H9 (cell line): ENCODE results near the gene TOMM70. TPM values are rescaled to one million over a fixed set of nuclear protein-coding genes. Genes with fewer than 3 reads are reported as not detected.

Experiments used
- DNase-seq: peaks from one replicate; pipeline ENCODE4 v3.0.0-alpha.2; 2017
- H2AFZ ChIP-seq: one replicate; pipeline ENCODE4 v1.6.1; 2013; ENCODE audit warnings: mild to moderate bottlenecking, low read length, control low read depth, moderate library complexity
- H2AK5ac ChIP-seq: 2 replicates; pipeline ENCODE4 v1.6.1; 2013; ENCODE audit warnings: low read length, control low read depth, mixed read lengths; ENCODE audit not compliant: insufficient read length
- H2BK120ac ChIP-seq: one replicate; pipeline ENCODE4 v1.6.1; 2013; ENCODE audit warnings: low read depth, mild to moderate bottlenecking, low read length, control low read depth, inconsistent platforms; ENCODE audit not compliant: poor library complexity, severe bottlenecking
- H2BK12ac ChIP-seq: 2 replicates; pipeline ENCODE4 v1.6.1; 2013; ENCODE audit warnings: low read length, control low read depth, mixed read lengths, low read depth; ENCODE audit not compliant: insufficient read length
- H2BK15ac ChIP-seq: 2 replicates; pipeline ENCODE4 v1.6.1; 2013; ENCODE audit warnings: low read depth, low read length, control low read depth
- H2BK20ac ChIP-seq: one replicate; pipeline ENCODE4 v1.6.1; 2013; ENCODE audit warnings: low read depth, mild to moderate bottlenecking, low read length, control low read depth, inconsistent platforms; ENCODE audit not compliant: poor library complexity, severe bottlenecking
- H2BK5ac ChIP-seq: 2 replicates; pipeline ENCODE4 v1.6.1; 2013; ENCODE audit warnings: low read length, control low read depth, mixed read lengths; ENCODE audit not compliant: insufficient read length
- H3K14ac ChIP-seq: 2 replicates; pipeline ENCODE4 v1.6.1; 2013; ENCODE audit warnings: low read length, control low read depth; ENCODE audit not compliant: insufficient read depth
- H3K18ac ChIP-seq: 2 replicates; pipeline ENCODE4 v1.6.1; 2013; ENCODE audit warnings: low read depth, mild to moderate bottlenecking, mixed read lengths, low read length, control low read depth; ENCODE audit not compliant: insufficient read length
- H3K23ac ChIP-seq: 2 replicates; pipeline ENCODE4 v1.6.1; 2013; ENCODE audit warnings: low read length, control low read depth, mixed read lengths, low read depth; ENCODE audit not compliant: insufficient read length
- H3K23me2 ChIP-seq: 2 replicates; pipeline ENCODE4 v1.6.1; 2013; ENCODE audit warnings: low read depth, mild to moderate bottlenecking, mixed read lengths, low read length, control low read depth; ENCODE audit not compliant: insufficient read length, poor library complexity, severe bottlenecking
- H3K27ac ChIP-seq: 2 replicates; pipeline ENCODE4 v1.5.1; 2013; ENCODE audit warnings: low read length, control low read depth, mixed read lengths, low read depth; ENCODE audit not compliant: insufficient read length
- H3K27me3 ChIP-seq: 2 replicates; pipeline ENCODE4 v1.6.1; 2013; ENCODE audit warnings: low read length, control low read depth, inconsistent platforms; ENCODE audit not compliant: insufficient read depth
- H3K4ac ChIP-seq: 2 replicates; pipeline ENCODE4 v1.6.1; 2013; ENCODE audit warnings: low read depth, mild to moderate bottlenecking, control low read depth, inconsistent platforms, low read length, moderate library complexity
- H3K4me1 ChIP-seq: 2 replicates; pipeline ENCODE4 v1.6.1; 2013; ENCODE audit warnings: low read length, control low read depth, inconsistent platforms; ENCODE audit not compliant: insufficient read depth
- H3K4me2 ChIP-seq: 2 replicates; pipeline ENCODE4 v1.6.1; 2013; ENCODE audit warnings: low read length, control low read depth, mixed read lengths; ENCODE audit not compliant: insufficient read length, insufficient read depth
- H3K56ac ChIP-seq: 2 replicates; pipeline ENCODE4 v1.6.1; 2013; ENCODE audit warnings: low read depth, mild to moderate bottlenecking, mixed read lengths, low read length, control low read depth; ENCODE audit not compliant: insufficient read length
- H3K79me1 ChIP-seq: 2 replicates; pipeline ENCODE4 v1.6.1; 2013; ENCODE audit warnings: low read depth, mild to moderate bottlenecking, moderate library complexity, low read length, control low read depth, inconsistent platforms; ENCODE audit not compliant: insufficient read depth, poor library complexity, severe bottlenecking
- H3K79me2 ChIP-seq: 2 replicates; pipeline ENCODE4 v1.6.1; 2013; ENCODE audit warnings: low read length, control low read depth, inconsistent platforms; ENCODE audit not compliant: insufficient read depth
- H3K9ac ChIP-seq: 2 replicates; pipeline ENCODE4 v1.6.1; 2013; ENCODE audit warnings: low read length, control low read depth, mixed read lengths; ENCODE audit not compliant: insufficient read length; ENCODE audit errors: extremely low read depth
- H3K9me3 ChIP-seq: one replicate; pipeline ENCODE4 v1.6.1; 2013; ENCODE audit warnings: low read depth, low read length, inconsistent platforms; ENCODE audit not compliant: control insufficient read depth
- H3T11ph ChIP-seq: one replicate; pipeline ENCODE4 v1.6.1; 2013; ENCODE audit warnings: mild to moderate bottlenecking, low read length, control low read depth, inconsistent platforms
- H4K20me1 ChIP-seq: one replicate; pipeline ENCODE4 v1.6.1; 2013; ENCODE audit not compliant: control insufficient read depth, insufficient read length, insufficient read depth
- H4K5ac ChIP-seq: 2 replicates; pipeline ENCODE4 v1.6.1; 2013; ENCODE audit warnings: low read depth, mild to moderate bottlenecking, mixed read lengths, low read length, control low read depth; ENCODE audit not compliant: insufficient read length
- H4K8ac ChIP-seq: replicated peaks from 2 replicates; pipeline ENCODE4 v1.6.1; 2013; ENCODE audit warnings: low read length, control low read depth, mixed read lengths, low read depth; ENCODE audit not compliant: insufficient read length
- H4K91ac ChIP-seq: 2 replicates; pipeline ENCODE4 v1.6.1; 2013; ENCODE audit warnings: low read depth, mild to moderate bottlenecking, moderate library complexity, mixed read lengths, low read length, control low read depth; ENCODE audit not compliant: insufficient read length
- H3K27ac Mint-ChIP-seq, 3 experiments: 2 replicates in 2 of 3; 3 replicates in 1 of 3; pipeline ENCODE4 v1.8.0; 2020 to 2021; ENCODE audit warnings: mixed read lengths in 3 of 3, mild to moderate bottlenecking in 1 of 3, moderate library complexity in 1 of 3
- H3K27me3 Mint-ChIP-seq: 2 replicates; pipeline ENCODE4 v1.8.0; 2021; ENCODE audit warnings: low read depth, mild to moderate bottlenecking, moderate library complexity, mixed read lengths
- H3K36me3 Mint-ChIP-seq, 3 experiments: 2 replicates in 2 of 3; 3 replicates in 1 of 3; pipeline ENCODE4 v1.8.0; 2020 to 2021; ENCODE audit warnings: low read depth in 3 of 3, mixed read lengths in 3 of 3; ENCODE audit not compliant: insufficient read depth in 1 of 3
- H3K4me1 Mint-ChIP-seq, 2 experiments: 2 replicates each; pipeline ENCODE4 v1.8.0; 2020; ENCODE audit warnings: mixed read lengths in 2 of 2
- H3K4me3 Mint-ChIP-seq, 2 experiments: 2 replicates in 1 of 2; 3 replicates in 1 of 2; pipeline ENCODE4 v1.8.0; 2020 to 2021; ENCODE audit warnings: mild to moderate bottlenecking in 2 of 2, mixed read lengths in 2 of 2, moderate library complexity in 1 of 2
- H3K9me3 Mint-ChIP-seq, 2 experiments: 2 replicates in 1 of 2; 3 replicates in 1 of 2; pipeline ENCODE4 v1.8.0; 2020; ENCODE audit warnings: mild to moderate bottlenecking in 2 of 2, mixed read lengths in 2 of 2, moderate library complexity in 1 of 2
- WGBS: extraction: QIAGEN DNeasy Blood & Tissue Kit; methylation state at CpG from one replicate; pipeline ENCODE4 v1.1.7; 2013; ENCODE audit warnings: missing lambda C conversion rate, low lambda C conversion rate, mixed read lengths; ENCODE audit not compliant: insufficient read length; ENCODE audit errors: extremely low coverage; 5-methylcytosine and 5-hydroxymethylcytosine counted together
- total RNA-seq: library from RNA; stranded (reverse); gene quantifications from 2 replicates; pipeline ENCODE4 v1.2.1, GENCODE V29; 2021
- TF ChIP-seq, protein P1 (sequence below): fragments of 200-600 bp; sonication (generic); conservative IDR thresholded peaks from 3 replicates; pipeline ENCODE4 v1.8.0; 2021; ENCODE audit warnings: antibody characterized with exemption, mild to moderate bottlenecking

Gene TOMM70
- total RNA-seq, 1 experiment from 2014 or later: 53.0 TPM

GRCh38 chr3:100400419-100400779 is 490 bp downstream of the TOMM70 start:
- TF ChIP-seq, protein P1, sequence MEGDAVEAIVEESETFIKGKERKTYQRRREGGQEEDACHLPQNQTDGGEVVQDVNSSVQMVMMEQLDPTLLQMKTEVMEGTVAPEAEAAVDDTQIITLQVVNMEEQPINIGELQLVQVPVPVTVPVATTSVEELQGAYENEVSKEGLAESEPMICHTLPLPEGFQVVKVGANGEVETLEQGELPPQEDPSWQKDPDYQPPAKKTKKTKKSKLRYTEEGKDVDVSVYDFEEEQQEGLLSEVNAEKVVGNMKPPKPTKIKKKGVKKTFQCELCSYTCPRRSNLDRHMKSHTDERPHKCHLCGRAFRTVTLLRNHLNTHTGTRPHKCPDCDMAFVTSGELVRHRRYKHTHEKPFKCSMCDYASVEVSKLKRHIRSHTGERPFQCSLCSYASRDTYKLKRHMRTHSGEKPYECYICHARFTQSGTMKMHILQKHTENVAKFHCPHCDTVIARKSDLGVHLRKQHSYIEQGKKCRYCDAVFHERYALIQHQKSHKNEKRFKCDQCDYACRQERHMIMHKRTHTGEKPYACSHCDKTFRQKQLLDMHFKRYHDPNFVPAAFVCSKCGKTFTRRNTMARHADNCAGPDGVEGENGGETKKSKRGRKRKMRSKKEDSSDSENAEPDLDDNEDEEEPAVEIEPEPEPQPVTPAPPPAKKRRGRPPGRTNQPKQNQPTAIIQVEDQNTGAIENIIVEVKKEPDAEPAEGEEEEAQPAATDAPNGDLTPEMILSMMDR: no peak
- Mint-ChIP-seq H3K27me3 (peaks cover 4% of the 10 kb centered on the region), H3K27ac (0 out of 7 replicates have a peak overlapping the region, but pooled peaks of 1 of the 3 experiments have one; percentile 55), H3K9me3 (no peaks in the 10 kb centered on the region), H3K4me1 (peaks cover 28 to 30% of the 10 kb centered on the region in 2 experiments), H3K36me3 (peaks cover 5 to 12% (median 12%) of the 10 kb centered on the region in 3 experiments; a peak in 5 of 7 replicates), H3K4me3 (peak overlapping the region; percentile 83 to 91)
- Histone ChIP-seq H2BK20ac (no peak overlapping the region), H3K79me1 (no peaks in the 10 kb centered on the region), H4K20me1 (no peaks in the 10 kb centered on the region), H3K23ac (no peak overlapping the region), H4K8ac (no peak overlapping the region), H3K4me2 (peak overlapping the region; percentile 74), H3K9me3 (no peaks in the 10 kb centered on the region), H3K56ac (no peak overlapping the region), H3K27me3 (no peaks in the 10 kb centered on the region), H3K27ac (no peak overlapping the region), H3K9ac (peak overlapping the region; percentile 69), H4K5ac (no peak overlapping the region), H4K91ac (no peak overlapping the region), H3K18ac (no peak overlapping the region), H3K79me2 (peaks cover 28% of the 10 kb centered on the region; the same call in 1 of the 2 replicates), H2BK120ac (no peak overlapping the region), H3K4me1 (0 out of 2 replicates have a peak, but pooled peaks cover 2% of the 10 kb centered on the region), H3K23me2 (peaks cover 6% of the 10 kb centered on the region), H3K4ac (no peak overlapping the region), H3K14ac (no peak overlapping the region), H3T11ph (no peak overlapping the region), H2AFZ (no peak overlapping the region), H2BK5ac (no peak overlapping the region), H2BK12ac (no peak overlapping the region), H2AK5ac (no peak overlapping the region), H2BK15ac (no peak overlapping the region)
- no CpG with 5 or more reads among the region's 22 CpGs for WGBS
- no peak for DNase-seq
